OCI-LY3 (cell line): ENCODE measurements around the gene THSD7B.

Experiments
- CTCF ChIP-seq: fragments of 200-600, 300-600 bp; sonication (generic); IDR thresholded peaks from 2 replicates; pipeline ENCODE4 v1.5.1; 2014; ENCODE audit warnings: antibody characterized with exemption, low read length, low read depth
- EZH2phosphoT487 ChIP-seq: fragments of 200-600 bp; shearing (Covaris generic); IDR thresholded peaks from 2 replicates; pipeline ENCODE4 v1.6.1; 2018; ENCODE audit warnings: antibody characterized with exemption, mixed run types, low read depth

GRCh38 chr2:137300987-137301386, 535.6 kb downstream of the THSD7B start:
- no peak for TF ChIP-seq CTCF
- no peak for TF ChIP-seq EZH2phosphoT487
